ENCODE data around the gene TBPL1.

DNA sequence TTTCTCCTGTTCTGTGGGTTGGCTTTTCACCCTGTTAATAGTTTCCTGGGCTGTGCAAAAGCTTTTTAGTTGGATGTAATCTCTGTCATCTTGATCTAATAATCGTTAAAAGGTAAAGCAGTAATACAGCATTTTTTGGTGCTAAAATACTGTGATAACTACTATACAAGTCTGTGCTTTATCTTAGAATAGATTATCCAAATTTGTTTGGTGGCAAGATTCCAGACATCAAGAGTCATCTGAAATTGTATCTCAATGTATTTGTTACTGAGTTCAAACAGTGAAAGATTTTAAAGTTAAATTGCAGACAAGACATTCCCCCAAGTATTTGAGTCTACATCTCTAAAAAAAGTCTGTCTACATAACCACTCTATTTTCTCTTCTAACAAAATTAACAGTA is 18.8 kb downstream of the TBPL1 start:
- TF ChIP-seq, protein P1, sequence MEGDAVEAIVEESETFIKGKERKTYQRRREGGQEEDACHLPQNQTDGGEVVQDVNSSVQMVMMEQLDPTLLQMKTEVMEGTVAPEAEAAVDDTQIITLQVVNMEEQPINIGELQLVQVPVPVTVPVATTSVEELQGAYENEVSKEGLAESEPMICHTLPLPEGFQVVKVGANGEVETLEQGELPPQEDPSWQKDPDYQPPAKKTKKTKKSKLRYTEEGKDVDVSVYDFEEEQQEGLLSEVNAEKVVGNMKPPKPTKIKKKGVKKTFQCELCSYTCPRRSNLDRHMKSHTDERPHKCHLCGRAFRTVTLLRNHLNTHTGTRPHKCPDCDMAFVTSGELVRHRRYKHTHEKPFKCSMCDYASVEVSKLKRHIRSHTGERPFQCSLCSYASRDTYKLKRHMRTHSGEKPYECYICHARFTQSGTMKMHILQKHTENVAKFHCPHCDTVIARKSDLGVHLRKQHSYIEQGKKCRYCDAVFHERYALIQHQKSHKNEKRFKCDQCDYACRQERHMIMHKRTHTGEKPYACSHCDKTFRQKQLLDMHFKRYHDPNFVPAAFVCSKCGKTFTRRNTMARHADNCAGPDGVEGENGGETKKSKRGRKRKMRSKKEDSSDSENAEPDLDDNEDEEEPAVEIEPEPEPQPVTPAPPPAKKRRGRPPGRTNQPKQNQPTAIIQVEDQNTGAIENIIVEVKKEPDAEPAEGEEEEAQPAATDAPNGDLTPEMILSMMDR (IDR thresholded peaks at IDR 0.05), result no peak
- TF ChIP-seq, protein P2, sequence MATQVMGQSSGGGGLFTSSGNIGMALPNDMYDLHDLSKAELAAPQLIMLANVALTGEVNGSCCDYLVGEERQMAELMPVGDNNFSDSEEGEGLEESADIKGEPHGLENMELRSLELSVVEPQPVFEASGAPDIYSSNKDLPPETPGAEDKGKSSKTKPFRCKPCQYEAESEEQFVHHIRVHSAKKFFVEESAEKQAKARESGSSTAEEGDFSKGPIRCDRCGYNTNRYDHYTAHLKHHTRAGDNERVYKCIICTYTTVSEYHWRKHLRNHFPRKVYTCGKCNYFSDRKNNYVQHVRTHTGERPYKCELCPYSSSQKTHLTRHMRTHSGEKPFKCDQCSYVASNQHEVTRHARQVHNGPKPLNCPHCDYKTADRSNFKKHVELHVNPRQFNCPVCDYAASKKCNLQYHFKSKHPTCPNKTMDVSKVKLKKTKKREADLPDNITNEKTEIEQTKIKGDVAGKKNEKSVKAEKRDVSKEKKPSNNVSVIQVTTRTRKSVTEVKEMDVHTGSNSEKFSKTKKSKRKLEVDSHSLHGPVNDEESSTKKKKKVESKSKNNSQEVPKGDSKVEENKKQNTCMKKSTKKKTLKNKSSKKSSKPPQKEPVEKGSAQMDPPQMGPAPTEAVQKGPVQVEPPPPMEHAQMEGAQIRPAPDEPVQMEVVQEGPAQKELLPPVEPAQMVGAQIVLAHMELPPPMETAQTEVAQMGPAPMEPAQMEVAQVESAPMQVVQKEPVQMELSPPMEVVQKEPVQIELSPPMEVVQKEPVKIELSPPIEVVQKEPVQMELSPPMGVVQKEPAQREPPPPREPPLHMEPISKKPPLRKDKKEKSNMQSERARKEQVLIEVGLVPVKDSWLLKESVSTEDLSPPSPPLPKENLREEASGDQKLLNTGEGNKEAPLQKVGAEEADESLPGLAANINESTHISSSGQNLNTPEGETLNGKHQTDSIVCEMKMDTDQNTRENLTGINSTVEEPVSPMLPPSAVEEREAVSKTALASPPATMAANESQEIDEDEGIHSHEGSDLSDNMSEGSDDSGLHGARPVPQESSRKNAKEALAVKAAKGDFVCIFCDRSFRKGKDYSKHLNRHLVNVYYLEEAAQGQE (IDR thresholded peaks at IDR 0.05; ENCODE audit: insufficient read depth in 1 of 2, low read depth in 2 of 2, low read length in 1 of 2), result no peak
- TF ChIP-seq POLR2AphosphoS5 (IDR thresholded peaks at IDR 0.05; ENCODE audit: low read depth, low read length) (no peak), SIN3A (IDR thresholded peaks at IDR 0.05; ENCODE audit: borderline replicate concordance, insufficient read depth, low read depth, low read length) (no peak)
